CD4-positive, alpha-beta T cell treated with Interleukin-12 subunit alpha and Interleukin-12 subunit beta, for 1 hour (primary cell): ENCODE measurements around the gene AKNA.
A peak's percentile ranks its signal among the peaks of the same experiment; 100 is the strongest.

ENCODE experiments used
- DNase-seq: peaks from one replicate; pipeline ENCODE4 v3.0.0-alpha.2; 2020

AKNA gene

GRCh38 chr9:114300153-114300845 is 87.5 kb downstream of the AKNA start:
- DNase-seq = no peak

GRCh38 chr9:114299286-114300152 is 88.3 kb downstream of the AKNA start:
- no peak for DNase-seq

- no peak for DNase-seq
Measured at GRCh38 chr9:114296338-114296737, 91.4 kb downstream of the AKNA start.

GRCh38 chr9:114294664-114295063 is 93.1 kb downstream of the AKNA start:
- no peak for DNase-seq

GRCh38 chr9:114291886-114292590 is 95.7 kb downstream of the AKNA start:
- no peak for DNase-seq

GRCh38 chr9:114291064-114291474 is 96.7 kb downstream of the AKNA start:
- peak; percentile 61 for DNase-seq

- DNase-seq = no peak
Measured at GRCh38 chr9:114290561-114290986, 97.2 kb downstream of the AKNA start.

- no peak for DNase-seq
Measured at GRCh38 chr9:114289571-114290481, 98.0 kb downstream of the AKNA start.

GRCh38 chr9:114289106-114289505 is 98.7 kb downstream of the AKNA start:
- no peak for DNase-seq

GRCh38 chr9:114288193-114289091 is 99.3 kb downstream of the AKNA start:
- no peak for DNase-seq

- DNase-seq = no peak
Measured at GRCh38 chr9:114287763-114288192, 100.0 kb downstream of the AKNA start.

GRCh38 chr9:114287001-114287762 is 100.6 kb downstream of the AKNA start:
- no peak for DNase-seq

- no peak for DNase-seq
Measured at GRCh38 chr9:114286146-114286679, 101.6 kb downstream of the AKNA start.

GRCh38 chr9:114285166-114285867 is 102.5 kb downstream of the AKNA start:
- no peak for DNase-seq

- no peak for DNase-seq
Measured at GRCh38 chr9:114284316-114285060, 103.3 kb downstream of the AKNA start.
